Loucy (cell line): ENCODE results near the gene MALAT1.

Experiments used
- CTCF ChIP-seq: fragments of 200-600 bp; sonication (generic); conservative IDR thresholded peaks from 2 replicates; pipeline ENCODE4 v1.5.1; 2014; ENCODE audit warnings: mild to moderate bottlenecking, antibody characterized with exemption, low read length
- EZH2phosphoT487 ChIP-seq: fragments of 200-600 bp; IDR thresholded peaks from 2 replicates; pipeline ENCODE4 v1.6.1; 2018; ENCODE audit warnings: antibody characterized with exemption, mild to moderate bottlenecking, moderate library complexity, borderline replicate concordance

GRCh38 chr11:65504674-65505465 lies 6.0 kb downstream of the MALAT1 start:
- no peak for TF ChIP-seq CTCF
- no peak for TF ChIP-seq EZH2phosphoT487
